Fibroblast of skin of right quadriceps (primary cell): ENCODE data around the gene PDE11A.

Experiments used
- DNase-seq: peaks from one replicate; pipeline ENCODE4 v3.0.0-alpha.2; 2013

The PDE11A gene

GRCh38 chr2:177721087-177721486 is 351.5 kb downstream of the PDE11A start:
- DNase-seq = no peak

GRCh38 chr2:177717831-177718618 is 354.6 kb downstream of the PDE11A start:
- no peak for DNase-seq

GRCh38 chr2:177716484-177716883 is 356.1 kb downstream of the PDE11A start:
- DNase-seq = no peak

GRCh38 chr2:177715771-177716170 is 356.8 kb downstream of the PDE11A start:
- no peak for DNase-seq

- DNase-seq = no peak
Observed at GRCh38 chr2:177714704-177715103, 357.9 kb downstream of the PDE11A start.

GRCh38 chr2:177712462-177712861 is 360.1 kb downstream of the PDE11A start:
- no peak for DNase-seq

- no peak for DNase-seq
Observed at GRCh38 chr2:177711483-177712265, 360.9 kb downstream of the PDE11A start.

- DNase-seq = no peak
Observed at GRCh38 chr2:177710889-177711288, 361.7 kb downstream of the PDE11A start.

- no peak for DNase-seq
Observed at GRCh38 chr2:177709986-177710401, 362.6 kb downstream of the PDE11A start.

- no peak for DNase-seq
Observed at GRCh38 chr2:177708660-177709444, 363.7 kb downstream of the PDE11A start.

GRCh38 chr2:177708106-177708505 is 364.5 kb downstream of the PDE11A start:
- DNase-seq = no peak

- no peak for DNase-seq
Observed at GRCh38 chr2:177705511-177706173, 366.9 kb downstream of the PDE11A start.

GRCh38 chr2:177703159-177703558 is 369.4 kb downstream of the PDE11A start:
- no peak for DNase-seq

GRCh38 chr2:177698281-177698680 is 374.3 kb downstream of the PDE11A start:
- DNase-seq = no peak

GRCh38 chr2:177694348-177694747 is 378.2 kb downstream of the PDE11A start:
- no peak for DNase-seq

GRCh38 chr2:177693658-177694339 is 378.8 kb downstream of the PDE11A start:
- no peak for DNase-seq

- DNase-seq = no peak
Observed at GRCh38 chr2:177692783-177693269, 379.8 kb downstream of the PDE11A start.

- DNase-seq = no peak
Observed at GRCh38 chr2:177692042-177692782, 380.4 kb downstream of the PDE11A start.

- DNase-seq = no peak
Observed at GRCh38 chr2:177691177-177691576, 381.4 kb downstream of the PDE11A start.

GRCh38 chr2:177689623-177690022 is 383.0 kb downstream of the PDE11A start:
- DNase-seq = no peak

GRCh38 chr2:177688844-177689243 is 383.7 kb downstream of the PDE11A start:
- no peak for DNase-seq
